OCI-LY7 (cell line): ENCODE data around the gene CDADC1. TPM values are rescaled to one million over a fixed set of nuclear protein-coding genes. Genes with fewer than 3 reads are reported as not detected.

Source experiments
- BruUV-seq: library from RNA; stranded (reverse); fragments of 400-500 nt; replicated peaks from 2 replicates; lab custom pipeline; 2021; lab: Mats Ljungman, UMichigan
- CTCF ChIA-PET: fragments of 300-600 bp; sonication (Branson Sonifier 250); formaldehyde crosslinking; loops from one replicate; lab custom pipeline; 2022; ENCODE audit warnings: antibody characterized with exemption; ENCODE audit not compliant: unreplicated experiment; lab: Charles Lee
- POLR2A ChIA-PET: fragments of 300-600 bp; sonication (Branson Sonifier 250); formaldehyde crosslinking; loops from one replicate; lab custom pipeline; 2022; ENCODE audit warnings: antibody characterized with exemption; lab: Charles Lee
- DNase-seq: peaks from one replicate; pipeline ENCODE4 v3.0.0-alpha.2; 2015; ENCODE audit warnings: low spot score
- H2AFZ ChIP-seq: fragments of 200-600 bp; sonication (generic), shearing (Covaris generic); 2 replicates; pipeline ENCODE4 v1.6.1; 2014; ENCODE audit warnings: mild to moderate bottlenecking, antibody characterized with exemption, low read length, moderate library complexity
- H3K27ac ChIP-seq: fragments of 200-600 bp; sonication (generic); 2 replicates; pipeline ENCODE4 v1.5.1; 2014; ENCODE audit warnings: mixed run types, low read depth, mild to moderate bottlenecking, moderate library complexity, low read length, inconsistent platforms; ENCODE audit not compliant: poor library complexity, severe bottlenecking
- H3K36me3 ChIP-seq: fragments of 200-600 bp; sonication (generic); 2 replicates; pipeline ENCODE4 v1.6.1; 2014; ENCODE audit warnings: mild to moderate bottlenecking, antibody characterized with exemption, low read length, moderate library complexity, mixed read lengths; ENCODE audit not compliant: insufficient read depth
- H3K4me1 ChIP-seq: fragments of 200-600 bp; sonication (generic); 2 replicates; pipeline ENCODE4 v1.5.1; 2014; ENCODE audit warnings: mild to moderate bottlenecking, low read length; ENCODE audit not compliant: insufficient read depth, poor library complexity, severe bottlenecking
- H3K4me2 ChIP-seq: fragments of 200-600 bp; sonication (generic); 2 replicates; pipeline ENCODE4 v1.6.1; 2014; ENCODE audit warnings: mild to moderate bottlenecking, low read length
- H3K4me3 ChIP-seq: fragments of 200-600 bp; sonication (generic); 2 replicates; pipeline ENCODE4 v1.5.1; 2014; ENCODE audit warnings: mild to moderate bottlenecking, low read depth, low read length; ENCODE audit not compliant: poor library complexity, severe bottlenecking
- H3K79me2 ChIP-seq: fragments of 200-600 bp; sonication (generic); 2 replicates; pipeline ENCODE4 v1.6.1; 2016; ENCODE audit warnings: low read depth, mild to moderate bottlenecking, low read length, moderate library complexity, mixed read lengths; ENCODE audit not compliant: insufficient read depth
- H3K9me2 ChIP-seq: fragments of 200-600 bp; sonication (generic); 2 replicates; pipeline ENCODE4 v1.6.1; 2016; ENCODE audit warnings: mild to moderate bottlenecking, low read length, mixed read lengths; ENCODE audit not compliant: insufficient read depth
- H3K9me3 ChIP-seq: fragments of 200-600 bp; sonication (generic); 2 replicates; pipeline ENCODE4 v1.6.1; 2014; ENCODE audit warnings: mild to moderate bottlenecking, mixed run types, low read length, mixed read lengths
- H4K20me1 ChIP-seq: fragments of 200-600 bp; sonication (generic); 2 replicates; pipeline ENCODE4 v1.6.1; 2014; ENCODE audit warnings: mild to moderate bottlenecking, antibody characterized with exemption, low read length, moderate library complexity, mixed read lengths; ENCODE audit not compliant: insufficient read depth
- EZH2phosphoT487 ChIP-seq: fragments of 200-600 bp; sonication (generic); IDR thresholded peaks from 2 replicates; pipeline ENCODE4 v1.6.1; 2018; ENCODE audit warnings: low read depth, borderline replicate concordance, mild to moderate bottlenecking, mixed run types, antibody characterized with exemption, low read length, moderate library complexity, mixed read lengths
- intact Hi-C: fragments of 100-400 bp; cut with micrococcal nuclease; formaldehyde crosslinking; loops from one replicate; pipeline ENCODE4 v1.10.0; 2022; ENCODE audit not compliant: unreplicated experiment
- total RNA-seq, 2 experiments: library from RNA; depleted of rRNA in 1 of 2; stranded (reverse); fragments of >200 nt in 1 of 2; shearing (Covaris generic) in 1 of 2; gene quantifications; 2 replicates each; pipeline ENCODE4 v1.2.3, GENCODE V29; 2014 to 2022
- TF ChIP-seq, protein P1 (sequence below): fragments of 200-600 bp; sonication (generic); conservative IDR thresholded peaks from 2 replicates; pipeline ENCODE4 v1.5.1; 2014; ENCODE audit warnings: mild to moderate bottlenecking, antibody characterized with exemption, low read length, moderate library complexity, mixed read lengths

The CDADC1 gene
- total RNA-seq, 2 experiments from 2014 or later, result 9.1 to 12.5 TPM

DNA sequence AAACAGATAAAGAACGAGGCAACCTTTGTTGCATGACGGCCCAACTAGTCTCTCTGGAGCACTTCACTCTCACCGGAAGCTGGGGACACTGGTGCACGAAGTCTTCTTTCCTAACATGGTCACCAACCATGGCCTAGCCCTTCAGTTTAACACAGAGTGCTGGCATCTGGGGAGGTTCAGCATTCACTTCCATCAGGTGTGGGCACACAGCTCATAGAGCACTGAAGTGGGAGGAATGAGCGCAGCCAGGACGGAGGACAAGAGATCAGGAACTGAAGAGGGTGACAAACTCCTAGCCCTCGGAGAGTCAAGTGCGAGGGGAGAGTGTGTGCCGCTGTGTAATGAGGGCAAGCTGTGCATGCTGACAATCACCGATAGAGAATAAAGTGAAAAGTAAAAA, 92.4 kb downstream of the CDADC1 start:
- CTCF ChIA-PET, result no interaction called here

DNA sequence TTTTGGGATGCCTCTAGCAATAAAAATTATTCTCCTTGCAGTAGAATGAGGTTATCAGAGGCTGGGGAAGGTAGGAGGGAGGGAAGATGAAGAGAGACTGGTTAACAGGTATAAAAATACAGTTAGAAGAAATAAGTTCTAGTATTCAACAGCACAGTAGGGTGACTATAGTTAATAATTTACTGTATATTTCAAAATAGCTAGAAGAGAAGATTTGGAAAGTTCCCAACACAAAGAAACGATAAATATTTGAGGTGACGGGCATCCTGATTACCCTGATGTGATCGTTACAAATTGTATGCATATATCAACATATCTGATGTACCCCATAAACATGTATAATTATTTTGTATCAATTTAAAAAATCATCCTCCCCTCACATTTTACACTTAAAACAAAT, 93.8 kb downstream of the CDADC1 start:
- intact Hi-C loops, result no loop called here
- no peak for DNase-seq
- Histone ChIP-seq H3K27ac (no peak overlapping the region), H3K9me2 (no peaks in the 10 kb centered on the region), H3K4me2 (no peak overlapping the region), H3K79me2 (no peaks in the 10 kb centered on the region), H3K4me1 (no peaks in the 10 kb centered on the region), H3K36me3 (peaks cover 57% of the 10 kb centered on the region), H2AFZ (no peak overlapping the region), H3K9me3 (no peaks in the 10 kb centered on the region), H4K20me1 (no peaks in the 10 kb centered on the region), H3K4me3 (no peak overlapping the region)
- POLR2A ChIA-PET, result no interaction called here
- CTCF ChIA-PET, result no interaction called here
- TF ChIP-seq EZH2phosphoT487, result no peak
- TF ChIP-seq, protein P1, sequence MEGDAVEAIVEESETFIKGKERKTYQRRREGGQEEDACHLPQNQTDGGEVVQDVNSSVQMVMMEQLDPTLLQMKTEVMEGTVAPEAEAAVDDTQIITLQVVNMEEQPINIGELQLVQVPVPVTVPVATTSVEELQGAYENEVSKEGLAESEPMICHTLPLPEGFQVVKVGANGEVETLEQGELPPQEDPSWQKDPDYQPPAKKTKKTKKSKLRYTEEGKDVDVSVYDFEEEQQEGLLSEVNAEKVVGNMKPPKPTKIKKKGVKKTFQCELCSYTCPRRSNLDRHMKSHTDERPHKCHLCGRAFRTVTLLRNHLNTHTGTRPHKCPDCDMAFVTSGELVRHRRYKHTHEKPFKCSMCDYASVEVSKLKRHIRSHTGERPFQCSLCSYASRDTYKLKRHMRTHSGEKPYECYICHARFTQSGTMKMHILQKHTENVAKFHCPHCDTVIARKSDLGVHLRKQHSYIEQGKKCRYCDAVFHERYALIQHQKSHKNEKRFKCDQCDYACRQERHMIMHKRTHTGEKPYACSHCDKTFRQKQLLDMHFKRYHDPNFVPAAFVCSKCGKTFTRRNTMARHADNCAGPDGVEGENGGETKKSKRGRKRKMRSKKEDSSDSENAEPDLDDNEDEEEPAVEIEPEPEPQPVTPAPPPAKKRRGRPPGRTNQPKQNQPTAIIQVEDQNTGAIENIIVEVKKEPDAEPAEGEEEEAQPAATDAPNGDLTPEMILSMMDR, result no peak
- BruUV-seq, result no TSS peak

More for the DNA sequence above, 92.4 kb downstream of the CDADC1 start:
- Histone ChIP-seq H3K4me2 (no peak overlapping the region), H3K36me3 (peaks cover 63% of the 10 kb centered on the region), H3K9me3 (no peaks in the 10 kb centered on the region), H3K79me2 (no peaks in the 10 kb centered on the region), H2AFZ (no peak overlapping the region), H3K4me3 (no peak overlapping the region), H4K20me1 (no peaks in the 10 kb centered on the region), H3K9me2 (no peaks in the 10 kb centered on the region), H3K4me1 (no peaks in the 10 kb centered on the region), H3K27ac (no peak overlapping the region)
- no TSS peak for BruUV-seq
- intact Hi-C loops, result no loop called here
- DNase-seq, result no peak
- POLR2A ChIA-PET, result interaction anchor here (0.5 to 0.6 kb wide), 3 partner anchors 15 to 233 kb away, joined by 3 read pairs; no protein-coding TSS in a partner anchor
- TF ChIP-seq, protein P1, result no peak
- no peak for TF ChIP-seq EZH2phosphoT487

DNA sequence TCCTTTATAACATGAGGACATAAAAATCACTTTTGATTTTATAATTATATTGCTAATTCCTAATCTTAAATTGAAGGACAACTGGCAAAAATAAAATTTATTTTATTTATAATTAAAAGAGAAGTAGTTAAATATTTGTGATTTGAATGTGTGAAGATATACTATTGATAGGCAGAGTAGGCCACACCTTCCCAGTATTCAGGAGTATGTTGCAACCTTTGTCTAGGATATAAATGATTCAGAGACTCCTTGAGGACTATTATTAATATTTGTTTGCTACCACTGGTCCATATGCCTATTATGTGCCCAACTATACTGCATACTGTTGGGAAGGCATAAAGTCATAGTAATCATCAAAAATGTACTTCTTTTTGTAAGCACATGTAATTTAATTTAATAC, 94.2 kb downstream of the CDADC1 start:
- DNase-seq, result no peak
- Histone ChIP-seq H4K20me1 (no peaks in the 10 kb centered on the region), H3K9me2 (no peaks in the 10 kb centered on the region), H3K4me2 (no peak overlapping the region), H3K36me3 (peaks cover 53% of the 10 kb centered on the region), H3K9me3 (no peaks in the 10 kb centered on the region), H3K79me2 (no peaks in the 10 kb centered on the region), H3K4me1 (no peaks in the 10 kb centered on the region), H3K27ac (no peak overlapping the region), H2AFZ (no peak overlapping the region), H3K4me3 (no peak overlapping the region)
- intact Hi-C loops, result no loop called here
- TF ChIP-seq, protein P1, result no peak
- TF ChIP-seq EZH2phosphoT487, result no peak
- ChIA-PET POLR2A (no interaction called here), CTCF (no interaction called here)
- BruUV-seq, result no TSS peak
